ENCODE data around the gene HYAL2.
"Not testable (repeated sequence)": the region's sequence is repeated elsewhere in the genome, so short reads cannot be mapped to it uniquely, and the experiment has no call there.

HYAL2 gene

DNA sequence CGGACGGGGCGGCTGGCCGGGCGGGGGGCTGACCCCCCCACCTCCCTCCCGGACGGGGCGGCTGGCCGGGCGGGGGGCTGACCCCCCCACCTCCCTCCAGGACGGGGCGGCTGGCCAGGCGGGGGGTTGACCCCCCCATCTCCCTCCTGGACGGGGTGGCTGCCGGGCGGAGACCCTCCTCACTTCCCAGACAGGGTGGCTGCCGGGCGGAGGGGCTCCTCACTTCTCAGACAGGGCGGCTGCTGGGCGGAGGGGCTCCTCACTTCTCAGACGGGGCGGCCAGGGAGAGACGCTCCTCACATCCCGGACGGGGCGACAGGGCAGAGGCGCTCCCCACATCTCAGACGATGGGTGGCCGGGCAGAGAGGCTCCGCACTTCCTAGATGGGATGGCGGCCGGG is 10.5 kb downstream of the HYAL2 start:
- DNase-seq (ENCODE audit: low read depth) = not testable (repeated sequence)

- no peak for DNase-seq (ENCODE audit: low read depth)
Observed at GRCh38 chr3:50304601-50305000, 17.9 kb downstream of the HYAL2 start.

DNA sequence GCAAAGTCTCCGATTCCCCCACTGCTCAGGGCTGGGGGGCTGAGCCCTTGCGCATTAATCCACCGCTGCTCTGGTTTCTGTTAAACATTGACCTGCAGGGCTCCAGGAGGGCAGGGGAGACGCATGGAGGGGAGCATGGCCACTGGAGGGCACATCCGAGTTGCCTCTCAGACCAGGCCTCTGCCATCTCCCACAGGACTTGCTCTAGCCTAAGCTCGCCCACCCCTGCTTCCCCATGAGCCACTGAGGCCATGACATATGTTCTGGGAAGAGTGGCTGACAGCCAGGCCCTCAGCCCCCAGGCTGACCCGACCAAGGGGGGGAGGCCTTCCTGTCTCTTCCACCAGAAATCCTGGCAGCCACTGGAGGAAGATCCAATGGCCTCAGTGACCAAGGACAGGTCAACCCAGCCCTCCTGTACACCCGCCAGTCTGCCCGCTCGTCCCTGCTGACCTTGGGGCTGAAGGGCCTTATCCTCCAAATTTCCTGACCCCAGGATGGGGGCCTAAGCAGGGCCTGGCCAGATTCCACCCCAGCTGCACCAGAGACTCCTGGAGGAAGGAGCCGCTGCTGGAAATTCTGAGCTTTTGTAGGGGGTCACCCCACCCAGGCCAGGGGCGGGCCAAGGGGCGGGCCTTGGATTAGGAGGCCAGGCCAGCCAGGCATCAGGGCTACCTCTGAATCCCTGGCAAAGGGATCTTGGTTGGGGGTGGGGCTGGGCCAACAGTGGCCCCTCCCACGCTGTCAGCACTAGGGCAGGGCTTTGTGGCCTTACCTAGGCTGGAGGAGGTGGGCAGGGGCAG is 19.3 kb downstream of the HYAL2 start, which contains the start of gene HYAL1:
Gene HYAL1 (minus strand): TSS at position 562 of the 803 bp plus-strand sequence. CDS start 618 bp downstream, outside the sequence.
- DNase-seq (ENCODE audit: low read depth) = no peak

GRCh38 chr3:50302095-50303012 is 20.2 kb downstream of the HYAL2 start:
- no peak for DNase-seq (ENCODE audit: low read depth)

- DNase-seq (ENCODE audit: low read depth) = no peak
Observed at GRCh38 chr3:50300681-50301254, 21.8 kb downstream of the HYAL2 start.

DNA sequence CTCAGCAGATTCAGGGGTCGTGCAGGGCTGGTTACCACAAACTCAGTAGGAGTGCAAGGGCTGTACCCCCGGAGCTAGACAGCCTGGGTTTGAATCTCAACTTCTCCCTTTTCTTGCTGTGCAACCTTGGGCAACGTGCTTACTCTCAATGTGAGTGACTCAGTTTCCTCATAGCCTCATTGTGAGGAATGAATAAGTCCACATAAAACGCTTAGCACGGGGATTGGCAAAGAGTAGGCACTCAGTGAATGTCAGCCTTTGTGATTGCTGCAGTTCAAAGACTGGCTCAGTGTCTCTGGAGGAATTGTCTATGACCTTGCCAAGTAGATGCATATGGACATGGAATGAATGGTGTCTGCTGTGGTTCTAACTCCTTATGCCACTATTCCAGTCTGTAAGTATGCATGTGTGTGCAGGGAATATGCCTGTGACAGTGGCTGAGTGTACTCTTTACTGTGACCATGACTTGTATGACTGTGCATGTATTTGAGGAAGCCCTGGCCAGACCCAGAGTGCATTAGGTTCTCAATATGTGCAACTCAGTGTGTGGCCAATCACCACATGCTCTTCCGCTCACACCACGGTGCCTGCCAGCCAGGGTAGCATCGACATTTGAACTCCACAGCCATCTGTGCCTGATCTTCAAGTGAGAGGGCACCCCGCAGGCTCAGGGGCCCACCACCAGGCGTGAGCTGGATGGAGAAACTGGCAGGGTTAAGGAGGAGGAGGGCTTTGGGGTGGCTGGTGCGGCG is 22.4 kb downstream of the HYAL2 start:
- no peak for DNase-seq (ENCODE audit: low read depth)

GRCh38 chr3:50299638-50299928 is 23.0 kb downstream of the HYAL2 start:
- no peak for DNase-seq (ENCODE audit: low read depth)

- DNase-seq (ENCODE audit: low read depth) = peak; percentile 99
Observed at GRCh38 chr3:50298836-50299637, 23.5 kb downstream of the HYAL2 start, which contains the start of the genes HYAL3 and NAA80. HYAL3 (minus strand) TSS chr3:50299405; CDS start chr3:50295602, 3,803 bp downstream. NAA80 (minus strand) TSS chr3:50299405; CDS start chr3:50297463, 1,942 bp downstream.

- no peak for DNase-seq (ENCODE audit: low read depth)
Observed at GRCh38 chr3:50297896-50298725, 24.4 kb downstream of the HYAL2 start.

- DNase-seq (ENCODE audit: low read depth) = no peak
Observed at GRCh38 chr3:50297384-50297775, 25.2 kb downstream of the HYAL2 start.

DNA sequence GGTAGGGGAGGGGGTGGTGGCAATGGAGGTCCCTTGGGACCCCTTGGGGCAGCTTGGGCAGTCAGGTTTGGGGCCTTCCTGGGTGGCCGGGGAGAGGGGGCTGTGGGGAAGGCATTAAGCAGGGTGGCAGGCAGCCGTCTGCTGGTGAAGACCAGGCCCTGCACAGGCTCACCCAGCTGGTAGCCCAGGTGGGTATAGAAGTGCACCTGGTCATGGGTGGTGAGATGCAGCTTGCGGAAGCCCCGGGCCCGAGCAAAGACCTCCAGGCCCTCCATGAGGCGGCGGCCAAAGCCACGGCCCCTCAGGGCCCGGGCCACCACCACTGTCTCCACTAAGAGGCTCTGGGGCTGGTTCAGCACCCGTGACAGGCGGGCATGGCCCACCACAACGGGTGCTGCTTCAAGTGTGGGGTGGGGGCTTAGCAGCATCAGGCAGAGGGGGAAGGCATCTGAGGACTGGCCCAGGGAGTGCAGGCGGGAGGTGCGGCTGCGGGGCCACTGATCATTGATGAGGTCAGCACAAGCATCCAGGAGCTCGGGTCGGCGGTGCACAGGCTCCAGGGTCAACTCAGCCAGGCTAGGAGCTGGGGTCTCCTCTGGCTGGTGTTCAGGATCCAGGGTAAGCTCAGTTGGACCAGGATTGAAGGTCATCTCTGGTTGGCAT is 25.7 kb downstream of the HYAL2 start:
- no peak for DNase-seq (ENCODE audit: low read depth)

- DNase-seq (ENCODE audit: low read depth) = no peak
Observed at GRCh38 chr3:50295553-50296431, 26.8 kb downstream of the HYAL2 start.

GRCh38 chr3:50294492-50295403 is 27.8 kb downstream of the HYAL2 start:
- DNase-seq (ENCODE audit: low read depth) = no peak

DNA sequence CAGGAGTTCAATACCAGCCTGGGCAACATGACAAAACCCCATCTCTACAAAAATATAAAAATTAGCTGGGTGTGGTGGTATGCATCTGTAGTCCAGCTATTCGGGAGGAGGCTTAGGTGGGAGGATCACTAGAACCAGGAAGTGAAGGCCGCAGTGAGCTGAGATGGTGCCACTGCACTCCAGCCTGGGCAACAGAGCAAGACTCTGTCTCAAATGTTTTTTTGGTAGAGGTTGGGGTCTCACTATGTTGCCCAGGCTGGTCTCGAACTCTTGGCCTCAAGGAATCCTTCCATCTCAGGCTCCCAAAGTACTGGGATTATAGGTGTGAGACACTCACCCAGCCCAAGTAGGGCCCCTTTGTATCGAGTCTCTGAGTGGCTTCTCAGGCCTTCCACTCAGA is 28.5 kb downstream of the HYAL2 start:
- no peak for DNase-seq (ENCODE audit: low read depth)

DNA sequence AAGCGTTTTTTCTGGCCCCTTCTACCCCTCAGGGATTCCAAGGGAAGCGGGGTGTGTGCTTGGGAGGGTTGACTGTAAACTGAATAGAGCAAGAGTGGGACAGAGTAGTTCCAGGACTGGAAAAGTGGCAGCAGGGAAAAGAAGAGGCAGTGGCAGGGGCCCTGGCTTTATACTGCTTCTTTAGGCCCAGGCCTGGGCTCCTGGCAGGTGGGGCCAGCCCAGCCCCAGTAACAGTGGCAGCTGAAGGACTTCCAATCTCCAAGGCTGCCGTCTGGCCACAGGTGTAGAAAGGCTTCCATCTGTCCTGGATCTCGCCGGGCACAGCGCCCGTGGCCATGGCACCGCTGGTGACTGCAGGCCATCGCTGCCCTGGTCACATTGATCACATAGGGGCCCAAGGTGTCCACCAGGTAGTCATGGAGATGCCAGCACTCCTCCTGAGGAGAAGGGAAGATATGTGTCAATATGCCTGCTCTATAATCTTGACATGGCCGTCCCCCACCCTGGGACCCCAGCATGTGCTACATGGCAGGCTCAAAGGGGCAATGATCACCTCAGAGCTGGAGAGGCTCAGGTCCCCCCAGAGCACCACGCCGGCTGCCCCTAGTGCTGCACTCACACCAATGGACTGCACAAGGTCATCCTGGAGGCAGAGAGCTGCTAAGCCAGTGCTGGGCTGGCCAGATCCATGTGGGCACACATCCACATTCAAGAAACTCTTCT is 29.3 kb downstream of the HYAL2 start:
- DNase-seq (ENCODE audit: low read depth) = no peak

Data from T follicular helper cell (primary cell).